Thoracic aorta (tissue), 2 donors: ENCODE measurements around the gene BANP. TPM values are rescaled to one million over a fixed set of nuclear protein-coding genes. Genes with fewer than 3 reads are reported as not detected.

Experiments
- ATAC-seq: fragments of 150-250 bp; one replicate; pipeline ENCODE4 v1.8.0; 2017; ENCODE audit warnings: low read depth; ENCODE audit not compliant: insufficient number of reproducible peaks, low FRiP score
- DNase-seq: peaks from one replicate; pipeline ENCODE4 v3.0.0-alpha.2; 2020; ENCODE audit warnings: low spot score
- H3K27ac ChIP-seq, 2 donors: fragments of 200-600 bp; sonication (generic); 1 replicate in 1 of 2; 2 replicates in 1 of 2; pipeline ENCODE4 v1.5.1; 2016; ENCODE audit warnings: mild to moderate bottlenecking in 2 of 2, moderate library complexity in 2 of 2
- H3K27me3 ChIP-seq: fragments of 200-600 bp; sonication (generic); replicated peaks from 2 replicates; pipeline ENCODE4 v1.6.0; 2016; ENCODE audit warnings: mild to moderate bottlenecking; ENCODE audit not compliant: insufficient read depth
- H3K36me3 ChIP-seq: fragments of 200-600 bp; sonication (generic); one replicate; pipeline ENCODE4 v1.5.1; 2016
- H3K4me1 ChIP-seq, 2 donors: fragments of 200-600 bp; sonication (generic); 1 replicate in 1 of 2; 2 replicates in 1 of 2; pipeline versions ENCODE4 v1.5.1 to v1.6.0; 2016; ENCODE audit warnings: low read depth in 2 of 2, mild to moderate bottlenecking in 1 of 2; ENCODE audit not compliant: control insufficient read depth in 1 of 2
- H3K4me3 ChIP-seq: fragments of 200-600 bp; sonication (generic); 2 replicates; pipeline ENCODE4 v1.5.1; 2016; ENCODE audit warnings: mild to moderate bottlenecking
- H3K9me3 ChIP-seq: fragments of 200-600 bp; sonication (generic); 2 replicates; pipeline ENCODE4 v1.5.1; 2016
- total RNA-seq, 2 donors: library from RNA; depleted of rRNA; stranded (reverse); fragments of >200 nt; gene quantifications; one replicate each; pipeline versions ENCODE4 v1.1.0 to v1.2.3, GENCODE V29; 2016
- TF ChIP-seq, protein P1 (sequence below): fragments of 200-600 bp; sonication (generic); IDR thresholded peaks from one replicate; pipeline ENCODE4 v1.5.1; 2019; ENCODE audit warnings: antibody characterized with exemption

BANP gene
- total RNA-seq, 2 donors from 2014 or later = 18.6 to 21.8 TPM

DNA sequence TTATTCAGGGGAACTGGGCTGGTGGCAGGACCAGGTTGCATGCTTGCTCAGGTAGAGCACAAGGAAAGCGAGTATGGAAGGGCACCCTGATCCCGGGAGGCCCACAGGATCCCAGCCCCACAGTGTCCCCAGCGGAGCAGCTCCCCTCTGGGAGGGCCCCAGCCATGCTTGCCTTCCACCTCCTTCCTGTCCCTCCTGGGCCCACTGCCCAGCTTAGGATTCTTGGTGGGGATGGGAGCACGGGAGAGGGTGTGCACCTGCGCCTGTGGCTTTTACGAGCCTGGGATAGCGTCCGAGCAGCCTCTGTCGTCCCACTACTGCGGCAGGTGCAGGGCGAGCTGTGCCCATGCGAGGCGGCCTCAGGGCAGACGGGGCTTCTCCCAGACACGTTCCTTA is 114.5 kb downstream of the BANP start:
- DNase-seq (no peak), ATAC-seq (no peak)
- TF ChIP-seq, protein P1, sequence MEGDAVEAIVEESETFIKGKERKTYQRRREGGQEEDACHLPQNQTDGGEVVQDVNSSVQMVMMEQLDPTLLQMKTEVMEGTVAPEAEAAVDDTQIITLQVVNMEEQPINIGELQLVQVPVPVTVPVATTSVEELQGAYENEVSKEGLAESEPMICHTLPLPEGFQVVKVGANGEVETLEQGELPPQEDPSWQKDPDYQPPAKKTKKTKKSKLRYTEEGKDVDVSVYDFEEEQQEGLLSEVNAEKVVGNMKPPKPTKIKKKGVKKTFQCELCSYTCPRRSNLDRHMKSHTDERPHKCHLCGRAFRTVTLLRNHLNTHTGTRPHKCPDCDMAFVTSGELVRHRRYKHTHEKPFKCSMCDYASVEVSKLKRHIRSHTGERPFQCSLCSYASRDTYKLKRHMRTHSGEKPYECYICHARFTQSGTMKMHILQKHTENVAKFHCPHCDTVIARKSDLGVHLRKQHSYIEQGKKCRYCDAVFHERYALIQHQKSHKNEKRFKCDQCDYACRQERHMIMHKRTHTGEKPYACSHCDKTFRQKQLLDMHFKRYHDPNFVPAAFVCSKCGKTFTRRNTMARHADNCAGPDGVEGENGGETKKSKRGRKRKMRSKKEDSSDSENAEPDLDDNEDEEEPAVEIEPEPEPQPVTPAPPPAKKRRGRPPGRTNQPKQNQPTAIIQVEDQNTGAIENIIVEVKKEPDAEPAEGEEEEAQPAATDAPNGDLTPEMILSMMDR = no peak
- Histone ChIP-seq H3K36me3 (peaks cover 12% of the 10 kb centered on the region), H3K4me1 (peaks cover 9 to 28% of the 10 kb centered on the region in 2 donors), H3K4me3 (no peak overlapping the region), H3K27me3 (no peaks in the 10 kb centered on the region), H3K9me3 (no peaks in the 10 kb centered on the region), H3K27ac (no peak overlapping the region)

DNA sequence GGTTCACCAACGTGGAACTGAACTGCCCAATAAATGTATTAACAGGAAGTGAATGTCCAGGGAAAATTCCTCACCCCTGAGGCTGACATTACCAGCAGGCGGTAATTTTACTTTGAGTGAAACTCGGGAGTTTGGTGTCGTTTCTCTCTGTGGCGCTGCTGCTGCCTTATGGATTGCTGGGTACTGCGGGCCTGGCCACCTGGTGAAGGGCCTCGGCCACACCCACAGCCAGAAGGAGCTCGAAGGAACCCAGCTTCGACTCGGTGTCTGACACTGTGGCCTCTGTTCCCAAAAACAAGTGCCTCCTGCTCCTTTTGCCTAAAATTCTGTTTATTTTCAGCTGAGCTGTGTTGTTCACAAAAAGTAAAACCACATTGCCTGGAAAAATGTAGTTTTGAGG is 115.0 kb downstream of the BANP start:
- H3K4me1 ChIP-seq = peaks cover 9 to 28% of the 10 kb centered on the region in 2 donors
- no peak overlapping the region for H3K4me3 ChIP-seq
- TF ChIP-seq, protein P1 = no peak
- no peak for DNase-seq
- no peaks in the 10 kb centered on the region for H3K9me3 ChIP-seq
- H3K27me3 ChIP-seq = no peaks in the 10 kb centered on the region
- H3K36me3 ChIP-seq = peaks cover 12% of the 10 kb centered on the region
- ATAC-seq = no peak
- H3K27ac ChIP-seq = no peak overlapping the region

DNA sequence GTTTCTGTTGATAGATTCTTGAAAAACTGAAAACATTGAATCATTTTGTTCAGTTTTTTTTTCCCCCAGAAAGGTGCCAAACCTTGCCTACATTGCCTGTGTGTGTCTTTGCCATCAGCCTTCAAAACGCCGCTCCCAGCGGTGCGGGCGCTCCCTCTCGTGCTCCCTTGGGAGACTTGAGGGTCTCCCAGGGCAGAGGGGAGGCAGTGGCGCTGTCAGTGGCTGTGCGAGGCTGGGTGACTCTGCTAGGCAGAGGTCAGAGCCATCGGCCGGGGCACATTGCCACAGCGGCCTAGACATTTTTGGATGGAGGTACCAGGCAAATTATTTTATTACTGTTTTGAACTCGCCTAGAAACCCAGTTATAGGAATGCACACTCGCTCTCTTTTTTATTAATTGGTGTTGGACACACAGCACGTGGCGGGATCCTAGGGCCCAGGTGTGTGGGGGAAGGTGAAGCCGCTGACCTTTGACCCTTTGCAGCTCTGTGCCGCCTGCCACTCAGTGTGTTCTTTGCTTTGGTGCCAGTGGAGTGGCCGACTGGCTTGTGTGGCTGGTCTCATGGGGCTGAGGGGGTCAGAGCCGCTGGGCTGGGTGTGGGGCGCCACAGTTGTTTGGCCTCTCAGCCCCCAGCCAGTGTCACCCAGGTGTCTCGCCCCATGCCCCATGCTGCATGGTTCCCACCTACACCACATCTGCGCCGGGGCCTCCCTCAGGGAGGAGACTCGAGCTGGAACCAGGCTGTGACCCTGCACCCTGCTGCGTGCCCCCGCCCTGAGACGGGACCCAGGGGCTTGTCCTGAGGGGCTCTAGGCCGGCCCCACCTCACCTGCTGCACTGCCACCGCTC is 115.7 kb downstream of the BANP start:
- H3K36me3 ChIP-seq = peaks cover 17% of the 10 kb centered on the region
- peaks cover 9 to 26% of the 10 kb centered on the region in 2 donors for H3K4me1 ChIP-seq
- H3K27ac ChIP-seq = no peak overlapping the region
- no peak for ATAC-seq
- no peak overlapping the region for H3K4me3 ChIP-seq
- TF ChIP-seq, protein P1 = no peak
- no peaks in the 10 kb centered on the region for H3K9me3 ChIP-seq
- H3K27me3 ChIP-seq = no peaks in the 10 kb centered on the region
- no peak for DNase-seq

DNA sequence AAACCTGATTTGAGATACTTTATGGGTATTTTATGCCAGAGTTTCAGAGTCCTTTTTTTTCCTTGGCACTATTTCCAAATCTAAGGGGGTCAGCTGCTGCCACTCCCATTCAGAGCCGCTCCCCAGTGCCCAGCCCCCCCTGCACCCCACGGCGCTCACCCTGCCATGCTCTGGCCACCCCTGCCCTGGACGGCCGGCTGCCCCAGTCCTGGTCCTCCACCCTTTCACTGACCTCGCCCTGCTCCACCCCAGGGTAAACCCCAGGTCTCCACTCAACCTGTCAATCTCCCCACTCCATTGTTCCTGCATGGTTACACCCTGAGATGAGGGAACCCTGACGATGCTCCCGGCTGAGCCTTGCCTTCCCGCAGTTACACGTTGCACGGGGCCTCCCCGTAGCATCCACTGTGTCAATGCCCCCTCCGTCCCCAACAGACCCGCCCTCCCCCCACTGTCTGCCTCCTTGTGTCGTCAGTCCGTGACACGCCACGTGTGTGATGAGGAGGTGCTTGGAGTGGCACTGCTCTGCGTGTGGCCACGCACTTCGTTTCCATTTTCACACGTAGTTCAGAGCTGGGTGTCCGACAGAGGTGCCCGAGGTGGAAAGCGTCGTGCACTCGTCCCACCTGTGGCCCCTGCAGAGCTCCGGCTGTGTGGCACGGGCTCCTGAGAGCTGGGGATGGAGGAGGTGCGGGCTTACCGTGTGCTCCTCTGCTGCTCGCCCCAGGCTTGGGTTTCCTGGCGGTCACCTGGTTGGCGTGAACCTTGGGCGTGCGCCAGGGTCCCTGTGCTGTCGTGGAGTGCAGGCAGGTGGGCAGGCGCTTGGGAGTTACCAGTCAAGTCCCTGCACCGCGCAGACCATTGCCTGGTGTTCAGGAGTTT is 116.5 kb downstream of the BANP start:
- peaks cover 7 to 18% of the 10 kb centered on the region in 2 donors for H3K4me1 ChIP-seq
- TF ChIP-seq, protein P1 = no peak
- H3K9me3 ChIP-seq = no peaks in the 10 kb centered on the region
- no peak for ATAC-seq
- no peak overlapping the region for H3K27ac ChIP-seq
- no peak overlapping the region for H3K4me3 ChIP-seq
- no peak for DNase-seq
- H3K27me3 ChIP-seq = no peaks in the 10 kb centered on the region
- H3K36me3 ChIP-seq = peaks cover 26% of the 10 kb centered on the region
